HG03439 (cell line): Measurements from ENCODE around the gene DHX34.
"Not testable (repeated sequence)": the region's sequence is repeated elsewhere in the genome, so short reads cannot be mapped to it uniquely, and the experiment has no call there.

Experiments used
- ATAC-seq: cut with Tn5 transposase; IDR thresholded peaks from one replicate; pipeline ENCODE4 v1.9.1; 2021; ENCODE audit warnings: mild to moderate bottlenecking, moderate library complexity; ENCODE audit not compliant: unreplicated experiment

The DHX34 gene

DNA sequence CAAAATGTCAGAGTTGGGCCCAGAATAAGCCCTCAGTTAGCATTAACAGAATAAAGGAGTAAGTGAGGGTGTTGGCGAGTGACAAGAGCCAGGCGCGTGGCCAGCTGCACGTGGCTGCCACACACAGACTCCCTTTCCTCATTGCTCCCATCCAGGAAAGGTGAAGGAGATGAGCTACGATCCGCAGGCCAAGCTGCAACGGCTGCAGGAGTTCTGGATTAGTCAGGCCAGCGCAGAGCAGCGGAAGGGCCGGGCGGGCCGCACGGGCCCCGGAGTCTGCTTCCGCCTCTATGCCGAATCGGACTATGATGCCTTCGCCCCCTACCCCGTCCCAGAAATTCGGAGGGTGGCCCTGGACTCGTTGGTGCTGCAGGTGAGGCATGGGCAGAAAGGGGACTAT, 13.2 kb downstream of the DHX34 start:
- no peak for ATAC-seq

DNA sequence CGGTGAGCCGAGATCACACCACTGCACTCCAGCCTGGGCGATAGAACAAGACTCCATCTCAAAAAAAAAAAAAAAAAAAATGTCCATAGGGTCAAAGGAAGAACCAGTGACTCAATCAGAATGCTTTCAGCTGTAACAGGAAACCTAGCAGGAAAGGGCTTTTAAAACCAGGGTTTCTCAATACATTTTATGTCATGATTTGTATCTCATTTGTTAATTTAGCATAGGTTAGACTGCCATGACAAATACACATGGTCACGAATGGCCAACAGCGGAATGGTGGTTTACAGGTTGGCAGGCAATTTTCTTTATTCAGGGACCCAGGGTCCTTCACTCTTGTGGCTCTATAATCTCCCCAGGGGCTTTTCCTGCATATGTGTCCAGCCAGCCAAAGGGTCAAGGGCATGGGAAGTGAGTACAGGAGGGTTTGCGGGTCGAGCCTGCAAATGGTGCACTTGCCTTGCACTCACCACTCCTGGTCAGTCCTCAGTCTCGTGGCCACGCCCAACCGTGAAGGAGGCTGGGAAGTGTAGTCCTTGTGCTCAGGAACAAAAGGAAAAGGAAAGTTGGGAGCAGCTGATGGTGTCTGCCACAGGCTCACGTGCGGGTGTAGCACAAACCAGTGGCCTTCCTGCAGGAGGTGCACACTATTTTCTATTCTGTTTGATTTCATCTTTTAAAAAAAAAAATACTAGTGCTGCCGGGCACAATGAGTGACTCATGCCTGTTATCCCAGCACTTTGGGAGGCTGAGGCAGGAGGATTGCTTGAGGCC, 14.8 kb downstream of the DHX34 start:
- no peak for ATAC-seq

GRCh38 chr19:47365455-47365854, 16.3 kb downstream of the DHX34 start:
- ATAC-seq = not testable (repeated sequence)

GRCh38 chr19:47370045-47370611, 21.0 kb downstream of the DHX34 start:
- ATAC-seq = no peak

DNA sequence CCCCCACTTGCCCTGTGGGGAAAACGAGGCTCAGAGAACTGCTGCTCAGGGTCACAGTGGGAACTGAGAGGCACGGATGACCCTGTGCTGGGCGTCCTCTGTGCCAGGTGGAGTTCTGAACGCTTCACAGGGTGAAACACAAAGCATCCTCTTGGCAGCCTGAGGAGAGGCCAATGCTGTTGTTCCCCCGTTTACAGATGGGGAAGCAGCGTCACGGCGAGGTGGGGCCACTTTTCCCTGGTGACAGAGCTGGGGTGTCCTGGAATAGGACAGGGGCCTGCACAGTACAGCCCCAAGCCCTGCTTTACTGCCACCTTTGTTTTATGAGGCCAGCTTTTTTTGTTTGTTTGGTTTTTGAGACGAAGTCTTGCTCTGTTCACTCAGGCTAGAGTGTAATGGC, 22.1 kb downstream of the DHX34 start:
- ATAC-seq = no peak

DNA sequence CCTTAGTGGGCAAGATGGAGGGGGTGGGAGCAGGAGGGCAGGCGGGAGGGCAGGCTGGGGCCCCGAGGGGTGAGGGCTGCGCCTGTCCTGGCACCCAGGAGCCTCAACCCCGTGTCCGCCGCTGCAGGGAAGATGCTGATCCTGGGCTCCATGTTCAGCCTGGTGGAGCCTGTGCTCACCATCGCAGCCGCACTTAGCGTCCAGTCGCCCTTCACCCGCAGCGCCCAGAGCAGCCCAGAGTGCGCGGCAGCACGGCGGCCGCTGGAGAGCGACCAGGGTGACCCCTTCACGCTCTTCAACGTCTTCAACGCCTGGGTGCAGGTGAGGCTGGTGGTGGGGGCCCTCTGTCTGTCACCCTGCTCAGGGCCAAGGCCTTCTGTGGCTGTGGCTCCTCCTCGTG, 23.5 kb downstream of the DHX34 start:
- no peak for ATAC-seq

- no peak for ATAC-seq
Measured at GRCh38 chr19:47373246-47374240, 24.4 kb downstream of the DHX34 start.

GRCh38 chr19:47374876-47375693, 26.0 kb downstream of the DHX34 start:
- ATAC-seq = no peak

- ATAC-seq = no peak
Measured at GRCh38 chr19:47375694-47376588, 26.8 kb downstream of the DHX34 start.

DNA sequence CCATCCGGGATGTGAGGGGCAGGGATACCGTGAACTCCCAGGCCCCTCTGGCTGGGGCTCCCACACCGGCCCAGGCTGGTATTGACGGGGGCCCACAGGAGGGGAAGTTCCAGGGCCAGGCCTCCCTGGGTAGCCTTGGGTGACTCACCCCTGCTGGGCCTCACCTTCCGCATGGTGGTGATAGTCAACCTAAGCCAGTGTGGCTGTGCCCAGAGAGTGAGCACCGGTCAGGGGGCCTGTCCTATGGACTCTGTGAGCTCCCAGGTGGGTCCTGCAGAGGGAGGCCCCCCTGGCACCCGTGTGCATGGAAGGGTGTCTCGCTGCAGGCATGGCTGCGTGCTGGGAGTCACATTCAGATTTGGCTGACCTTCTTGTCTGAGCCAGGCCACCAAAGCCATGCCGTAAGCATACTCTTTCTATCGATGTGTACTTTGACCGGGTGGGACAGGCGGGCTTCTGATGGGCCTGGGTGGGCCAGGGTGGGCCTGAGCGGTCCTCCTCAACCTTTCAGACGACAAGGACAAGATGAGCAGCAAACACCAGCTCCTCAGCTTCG, 27.6 kb downstream of the DHX34 start:
- no peak for ATAC-seq

- ATAC-seq = no peak
Measured at GRCh38 chr19:47377208-47377701, 28.1 kb downstream of the DHX34 start.

DNA sequence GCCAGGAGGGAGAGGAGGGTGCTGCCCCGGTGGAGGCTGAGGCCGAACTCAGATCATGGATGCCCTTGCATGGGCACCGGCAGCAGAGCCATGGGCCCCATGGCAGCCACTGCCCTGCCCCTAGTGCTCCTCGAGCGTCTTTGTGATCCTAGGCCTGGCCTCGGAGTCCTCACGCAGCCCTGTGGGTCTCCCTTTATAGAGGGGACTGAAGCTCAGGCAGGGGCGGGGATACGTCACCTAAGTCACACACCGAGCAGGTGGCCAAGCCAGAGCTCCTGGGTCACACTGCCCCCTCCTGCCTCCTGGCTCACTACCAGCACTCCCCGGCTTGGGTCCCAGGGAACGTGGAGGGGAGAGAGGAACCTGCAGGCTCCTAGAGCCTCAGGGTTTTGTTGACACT, 28.7 kb downstream of the DHX34 start:
- ATAC-seq = no peak

DNA sequence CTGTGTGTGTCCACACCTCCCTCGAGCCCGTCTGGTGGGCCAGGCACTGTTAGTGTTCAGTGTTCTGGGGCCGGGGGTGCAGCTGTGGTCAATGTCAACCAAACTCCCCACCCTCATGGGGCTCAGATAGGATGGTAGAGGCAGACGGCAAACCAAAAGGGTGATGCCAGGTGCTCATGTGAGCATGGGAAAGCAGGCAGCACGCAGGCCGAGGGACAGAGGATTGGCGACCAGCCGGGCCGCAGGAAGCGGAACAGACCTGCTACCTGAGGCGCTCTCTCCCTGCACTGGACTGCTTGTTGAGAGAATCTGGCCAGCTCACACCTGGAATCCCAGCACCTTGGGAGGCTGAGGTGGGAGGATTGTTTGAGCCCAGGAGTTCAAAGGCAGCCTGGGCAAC, 29.1 kb downstream of the DHX34 start:
- no peak for ATAC-seq

DNA sequence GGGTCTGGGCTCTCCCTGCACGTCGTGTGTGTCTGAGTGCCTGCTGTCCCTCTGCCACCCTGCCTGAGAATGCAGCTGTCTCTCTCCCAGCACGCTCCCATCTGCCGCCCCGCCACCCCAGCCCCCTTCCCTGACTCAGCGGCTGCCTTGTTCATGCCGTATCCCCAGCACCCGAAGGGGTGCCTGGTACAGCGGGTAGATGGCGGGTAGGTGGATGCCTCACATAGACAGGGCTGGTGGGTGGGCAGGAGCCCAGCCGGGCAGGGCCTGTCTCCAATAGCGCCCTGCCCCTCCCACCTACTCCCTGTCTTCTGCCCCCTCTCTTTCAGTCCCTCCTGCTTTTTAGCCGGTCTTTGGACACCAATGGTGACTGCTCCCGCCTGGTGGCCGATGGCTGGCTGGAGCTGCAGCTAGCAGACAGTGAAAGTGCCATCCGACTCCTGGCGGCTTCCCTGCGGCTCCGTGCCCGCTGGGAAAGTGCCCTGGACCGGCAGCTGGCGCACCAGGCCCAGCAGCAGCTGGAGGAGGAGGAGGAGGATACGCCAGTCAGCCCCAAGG, 30.3 kb downstream of the DHX34 start:
- ATAC-seq = no peak

- ATAC-seq = no peak
Measured at GRCh38 chr19:47380559-47380958, 31.4 kb downstream of the DHX34 start.

GRCh38 chr19:47381121-47381520, 32.0 kb downstream of the DHX34 start:
- no peak for ATAC-seq

DNA sequence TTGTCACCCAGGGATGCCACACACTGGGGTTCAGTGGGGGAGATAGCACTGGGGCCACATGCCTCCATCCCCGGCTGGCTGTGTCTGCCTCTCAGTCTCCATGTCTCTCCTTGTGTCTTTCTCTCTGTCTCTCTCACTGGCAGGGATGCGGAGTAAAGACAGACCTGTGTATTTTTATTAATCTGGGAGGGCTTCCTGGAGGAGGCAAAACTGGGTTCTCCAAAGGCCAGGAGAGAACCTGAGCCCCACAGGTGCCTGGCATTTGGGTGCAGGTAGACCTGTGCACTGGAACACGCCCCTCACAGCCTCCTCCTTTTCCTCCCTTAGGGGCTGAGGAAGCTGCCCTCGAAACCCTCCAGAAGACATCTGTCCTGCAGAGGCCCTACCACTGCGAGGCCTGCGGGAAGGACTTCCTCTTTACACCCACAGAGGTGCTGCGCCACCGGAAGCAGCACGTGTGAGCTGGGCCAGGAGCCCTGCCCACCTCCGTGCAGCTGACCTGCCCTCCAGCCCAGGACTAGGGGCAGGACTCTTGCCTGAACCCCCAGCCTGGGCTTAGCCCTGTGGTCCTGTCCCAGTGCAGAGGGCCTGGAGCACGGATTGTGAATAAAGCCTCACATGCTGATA, 32.7 kb downstream of the DHX34 start:
- no peak for ATAC-seq

- ATAC-seq = not testable (repeated sequence)
Measured at GRCh38 chr19:47383890-47384289, 34.8 kb downstream of the DHX34 start.
